A673 (cell line): Measurements from ENCODE around the gene LRRC46. TPM values are rescaled to one million over a fixed set of nuclear protein-coding genes. Genes with fewer than 3 reads are reported as not detected.

Experiments used
- BruUV-seq: library from RNA; stranded (reverse); fragments of 400-500 nt; replicated peaks from 2 replicates; lab custom pipeline; 2021; lab: Mats Ljungman, UMichigan
- CTCF ChIA-PET: fragments of 300-600 bp; sonication (Branson Sonifier 250); formaldehyde crosslinking; loops from one replicate; lab custom pipeline; 2022; ENCODE audit warnings: antibody characterized with exemption; lab: Charles Lee
- POLR2A ChIA-PET: fragments of 300-600 bp; sonication (Branson Sonifier 250); formaldehyde crosslinking; loops from one replicate; lab custom pipeline; 2022; ENCODE audit warnings: antibody characterized with exemption; ENCODE audit not compliant: low non-redundant PET; lab: Charles Lee
- DNase-seq: peaks from one replicate; pipeline ENCODE4 v3.0.0-alpha.2; 2015; ENCODE audit warnings: low spot score
- H3K27ac ChIP-seq: fragments of 200-600 bp; sonication (generic); 2 replicates; pipeline ENCODE4 v1.5.1; 2016; ENCODE audit warnings: mixed run types, low read depth, mild to moderate bottlenecking, mixed read lengths, antibody characterized with exemption, low read length; ENCODE audit not compliant: poor library complexity, severe bottlenecking
- H3K27me3 ChIP-seq: fragments of 200-600 bp; sonication (generic); replicated peaks from 2 replicates; pipeline ENCODE4 v1.6.1; 2017; ENCODE audit warnings: mixed run types, low read depth, mild to moderate bottlenecking, mixed read lengths, antibody characterized with exemption, low read length; ENCODE audit not compliant: insufficient read depth, poor library complexity
- H3K36me3 ChIP-seq: fragments of 200-600 bp; sonication (generic); 2 replicates; pipeline ENCODE4 v1.6.1; 2016; ENCODE audit warnings: mixed run types, mild to moderate bottlenecking, mixed read lengths, antibody characterized with exemption, low read length; ENCODE audit not compliant: insufficient read depth, poor library complexity, severe bottlenecking
- H3K4me1 ChIP-seq: fragments of 200-600 bp; sonication (generic); 2 replicates; pipeline ENCODE4 v1.6.1; 2017; ENCODE audit warnings: mixed run types, mild to moderate bottlenecking, mixed read lengths, antibody characterized with exemption, low read length; ENCODE audit not compliant: insufficient read depth, poor library complexity, severe bottlenecking
- H3K4me3 ChIP-seq: fragments of 200-600 bp; sonication (generic); 2 replicates; pipeline ENCODE4 v1.5.1; 2016; ENCODE audit warnings: low read depth, mixed run types, mild to moderate bottlenecking, mixed read lengths, low read length; ENCODE audit not compliant: poor library complexity, severe bottlenecking
- H3K9me3 ChIP-seq: fragments of 200-600 bp; sonication (generic); 2 replicates; pipeline ENCODE4 v1.6.1; 2016; ENCODE audit warnings: mixed run types, low read depth, mild to moderate bottlenecking, mixed read lengths, antibody characterized with exemption, low read length; ENCODE audit not compliant: poor library complexity, severe bottlenecking
- CTCF ChIP-seq: fragments of 300-800, 200-600 bp; sonication (generic); conservative IDR thresholded peaks from 2 replicates; pipeline ENCODE4 v1.5.1; 2017; ENCODE audit warnings: low read depth, mild to moderate bottlenecking, antibody characterized with exemption, low read length, moderate library complexity, mixed read lengths
- EZH2 ChIP-seq: fragments of 200-600 bp; sonication (generic); IDR thresholded peaks from 2 replicates; pipeline ENCODE4 v1.6.1; 2017; ENCODE audit warnings: borderline replicate concordance, low read depth, mild to moderate bottlenecking, mixed read lengths, antibody characterized with exemption, low read length; ENCODE audit not compliant: poor library complexity, severe bottlenecking
- intact Hi-C: fragments of 100-400 bp; cut with micrococcal nuclease; formaldehyde crosslinking; loops from one replicate; pipeline ENCODE4 v1.10.0; 2022; ENCODE audit not compliant: unreplicated experiment
- total RNA-seq: library from RNA; stranded (reverse); gene quantifications from 2 replicates; pipeline ENCODE4 v1.2.3, GENCODE V29; 2021

The LRRC46 gene
- total RNA-seq, 1 experiment from 2014 or later, result 1.1 TPM

GRCh38 chr17:47834756-47835155 is 3.3 kb downstream of the LRRC46 start:
- BruUV-seq, result no TSS peak
- intact Hi-C loops, result no loop called here
- H3K9me3 ChIP-seq, result no peaks in the 10 kb centered on the region
- H3K27ac ChIP-seq, result no peak overlapping the region
- CTCF ChIA-PET, result no interaction called here
- peaks cover 7% of the 10 kb centered on the region for H3K4me1 ChIP-seq
- H3K36me3 ChIP-seq, result no peaks in the 10 kb centered on the region
- no peaks in the 10 kb centered on the region for H3K27me3 ChIP-seq
- H3K4me3 ChIP-seq, result no peak overlapping the region
- TF ChIP-seq CTCF (no peak), EZH2 (no peak)
- no peak for DNase-seq
- POLR2A ChIA-PET, result no interaction called here

- intact Hi-C loops, result no loop called here
- Histone ChIP-seq H3K9me3 (no peaks in the 10 kb centered on the region), H3K4me1 (peaks cover 6% of the 10 kb centered on the region), H3K36me3 (no peaks in the 10 kb centered on the region), H3K27me3 (no peaks in the 10 kb centered on the region), H3K4me3 (no peak overlapping the region), H3K27ac (no peak overlapping the region)
- no peak for DNase-seq
- POLR2A ChIA-PET, result no interaction called here
- TF ChIP-seq EZH2 (no peak), CTCF (no peak)
- BruUV-seq, result no TSS peak
- CTCF ChIA-PET, result no interaction called here
These were observed 5.1 kb downstream of the LRRC46 start for GRCh38 chr17:47836601-47837000.

- intact Hi-C loops, result no loop called here
These were observed 6.0 kb downstream of the LRRC46 start for GRCh38 chr17:47837401-47838039.

More at GRCh38 chr17:47837401-47838039, 6.0 kb downstream of the LRRC46 start:
- Histone ChIP-seq H3K4me3 (no peak overlapping the region), H3K27ac (no peak overlapping the region), H3K9me3 (no peaks in the 10 kb centered on the region), H3K36me3 (no peaks in the 10 kb centered on the region), H3K27me3 (no peaks in the 10 kb centered on the region), H3K4me1 (no peaks in the 10 kb centered on the region)
- ChIA-PET POLR2A (no interaction called here), CTCF (no interaction called here)
- BruUV-seq, result no TSS peak
- DNase-seq, result no peak
- TF ChIP-seq EZH2 (no peak), CTCF (no peak)
